HL-60/S4 treated with retinoic acid at 250 ng/mL for 4 days and 3 days (cell line): ENCODE measurements around the gene PAQR4.

Experiments
- in situ Hi-C: fragments of 300-500 bp; cut with MboI; formaldehyde crosslinking; loops from 2 replicates; pipeline ENCODE4 v1.7.0; 2022; ENCODE audit warnings: low sequenced_read_pairs

PAQR4 gene

DNA sequence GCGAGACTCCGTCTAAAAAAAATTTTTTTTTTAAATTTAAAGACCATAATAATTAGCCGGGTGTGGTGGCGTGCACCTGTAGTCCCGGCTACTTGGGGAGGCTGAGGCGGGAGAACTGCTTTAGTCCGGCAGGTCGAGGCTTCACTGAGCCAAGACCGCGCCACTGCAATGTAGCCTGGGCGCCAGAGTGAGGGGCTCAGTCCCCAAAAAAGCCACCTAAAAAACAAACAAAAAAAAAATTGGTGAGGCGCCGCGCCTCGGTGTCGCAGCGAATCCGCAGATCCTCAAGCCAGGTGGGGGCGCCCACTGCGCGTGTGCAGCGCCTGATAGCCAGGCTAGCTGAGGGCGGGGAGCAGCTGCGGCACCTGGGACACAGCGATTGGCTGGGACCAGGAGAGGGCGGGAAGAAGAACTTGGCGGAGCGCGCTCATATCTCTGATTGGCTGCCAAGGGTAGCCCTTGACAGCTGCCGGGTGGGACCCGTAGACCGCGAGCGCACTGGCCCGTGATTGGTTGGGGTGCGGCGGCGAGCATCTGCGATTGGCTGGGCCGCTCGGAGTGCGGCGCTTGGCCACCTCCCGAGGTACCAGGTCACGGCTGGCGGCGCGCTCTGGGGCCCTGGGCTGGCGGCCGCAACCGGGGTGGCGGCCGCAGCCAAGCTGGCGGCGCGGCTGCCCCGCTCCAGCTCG is 34.6 kb downstream of the PAQR4 start:
- in situ Hi-C loops: no loop called here

- in situ Hi-C loops: no loop called here
These were observed 35.2 kb downstream of the PAQR4 start for GRCh38 chr16:3004319-3004718.

DNA sequence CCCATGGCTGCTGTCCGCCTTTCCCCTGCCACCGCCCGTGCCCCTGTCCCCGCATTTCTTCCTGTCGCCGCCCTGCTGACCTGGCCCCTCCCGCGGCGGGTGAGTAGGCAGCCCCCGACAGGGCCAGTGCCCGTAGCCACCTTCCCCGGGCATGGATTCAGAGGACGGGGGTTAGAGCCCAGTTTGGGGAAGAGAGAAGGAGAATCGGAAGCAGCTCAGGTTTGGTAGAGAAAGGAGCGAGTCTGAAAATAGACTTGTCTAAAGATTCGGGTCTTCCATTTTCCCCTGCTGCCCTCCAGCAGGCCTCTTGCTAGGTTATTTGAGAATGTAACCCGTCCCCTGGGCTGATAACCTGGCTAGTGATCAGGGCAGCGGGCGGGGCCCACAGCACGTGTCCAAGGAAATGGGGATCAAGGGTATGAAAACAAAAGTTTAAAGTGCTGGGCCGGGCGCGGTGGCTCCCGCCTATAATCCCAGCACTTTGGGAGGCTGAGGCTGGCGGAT is 35.7 kb downstream of the PAQR4 start:
- in situ Hi-C loops: no loop called here

DNA sequence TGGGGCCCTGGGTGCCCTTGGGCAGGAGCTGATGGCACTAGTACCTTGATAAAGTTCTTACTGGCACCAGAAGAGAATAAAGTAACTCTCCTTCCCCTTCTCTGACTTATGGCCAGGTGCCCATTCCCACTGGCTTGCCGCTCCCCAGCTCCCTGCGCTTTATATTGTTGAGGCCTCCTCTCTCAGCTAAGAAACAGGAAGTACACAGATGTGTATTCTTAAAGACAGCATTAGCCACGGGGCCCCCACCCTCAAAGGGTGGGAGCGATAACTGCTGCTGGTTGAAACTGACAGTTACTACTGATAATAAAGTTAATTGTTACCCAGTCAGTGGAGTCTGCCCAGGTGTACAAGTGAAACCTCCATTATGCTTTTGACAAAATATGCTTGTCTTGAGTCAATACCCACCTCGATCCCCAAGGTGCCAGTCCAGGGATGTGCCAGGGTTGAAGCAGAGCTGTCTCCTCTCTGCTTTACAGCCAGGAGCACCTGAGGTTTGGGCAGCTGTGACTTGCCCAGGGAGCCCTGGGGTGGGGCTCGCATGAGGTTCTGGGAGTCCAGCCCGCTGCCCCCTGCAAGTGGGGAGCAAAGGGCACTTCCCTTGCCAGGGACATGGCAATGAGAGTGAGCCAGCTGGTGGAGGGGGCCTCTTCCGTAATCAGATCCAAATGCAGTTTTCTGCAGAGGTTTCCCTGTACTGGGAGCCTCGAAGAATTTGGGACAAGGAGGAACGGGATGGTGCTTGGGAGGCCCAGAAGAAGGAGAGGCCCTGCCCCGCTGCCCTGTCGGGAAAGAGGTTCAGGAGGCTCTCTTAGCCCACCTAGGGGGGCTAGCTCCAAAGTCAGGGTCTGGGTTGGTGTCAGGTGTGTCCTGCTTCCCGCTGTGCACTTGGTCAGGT is 38.2 kb downstream of the PAQR4 start:
- in situ Hi-C loops: no loop called here

DNA sequence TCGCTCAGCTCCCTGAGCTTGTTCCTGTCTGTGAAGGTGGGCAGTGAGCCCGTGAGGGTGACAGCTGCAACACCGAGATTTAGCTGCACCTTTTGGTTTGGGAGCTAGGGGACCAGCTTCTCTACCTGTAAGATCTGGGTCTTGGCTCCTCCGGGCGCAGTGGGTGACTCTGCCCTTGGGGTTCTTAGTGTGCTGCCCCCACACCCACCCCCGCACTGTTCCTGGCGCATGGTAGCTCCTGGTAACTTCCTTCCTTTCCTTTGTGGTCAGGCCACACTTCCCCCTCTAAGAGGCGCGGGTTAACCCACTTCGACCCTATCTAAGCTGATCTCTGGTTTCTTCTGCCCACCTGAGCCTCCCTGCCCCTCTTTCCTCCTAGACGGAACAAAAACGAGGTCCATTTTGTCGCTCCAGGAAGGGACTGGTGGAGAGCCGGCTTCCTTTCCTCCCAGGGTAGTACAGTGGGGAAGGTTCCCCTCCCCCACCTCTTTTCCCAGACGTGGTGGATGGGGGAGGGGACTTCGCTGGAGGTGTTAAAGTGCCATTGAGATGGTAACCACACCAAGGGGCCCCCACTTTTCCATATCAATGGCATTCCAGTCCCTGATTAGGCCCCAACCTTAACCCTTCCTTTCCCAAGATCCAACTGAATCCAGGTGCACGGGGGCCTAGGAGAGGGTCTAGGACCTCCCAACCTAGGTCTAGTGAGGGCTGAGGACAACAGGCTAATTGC is 39.0 kb downstream of the PAQR4 start:
- in situ Hi-C loops: no loop called here

- in situ Hi-C loops: no loop called here
These were observed 39.5 kb downstream of the PAQR4 start for GRCh38 chr16:3008690-3009037.

GRCh38 chr16:3009568-3010390 is 40.6 kb downstream of the PAQR4 start:
- in situ Hi-C loops: no loop called here

- in situ Hi-C loops: no loop called here
These were observed 41.4 kb downstream of the PAQR4 start for GRCh38 chr16:3010510-3010909.

GRCh38 chr16:3012246-3012645 is 43.1 kb downstream of the PAQR4 start:
- in situ Hi-C loops: no loop called here

DNA sequence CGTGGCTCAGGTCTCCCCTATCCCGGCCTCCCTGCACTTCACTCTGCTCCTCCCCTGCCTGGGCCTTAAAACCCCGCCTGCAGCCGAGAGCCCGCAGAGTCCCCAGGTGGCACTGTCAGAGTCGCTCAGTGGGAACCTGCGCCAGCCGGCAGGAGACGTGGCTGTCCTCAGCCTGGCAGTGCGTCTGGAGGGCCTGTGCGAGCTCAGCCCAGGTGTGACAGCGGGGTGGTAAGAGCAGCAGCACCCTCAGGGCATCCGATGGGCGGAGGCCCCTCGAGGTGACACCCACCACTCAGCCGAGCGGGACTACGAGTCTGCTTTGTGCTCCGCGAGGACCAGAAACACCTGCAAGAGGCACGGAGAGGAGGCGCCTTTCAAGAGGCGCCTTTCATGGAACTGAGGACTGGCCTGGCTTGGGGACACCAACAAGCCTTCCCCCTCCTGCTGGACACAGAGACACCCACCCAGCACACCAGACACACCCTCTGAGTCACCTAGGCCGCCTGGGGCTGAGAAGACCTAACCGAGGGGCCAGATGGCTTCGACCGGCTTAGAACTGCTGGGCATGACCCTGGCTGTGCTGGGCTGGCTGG is 43.8 kb downstream of the PAQR4 start, which contains the start of gene CLDN9:
Gene CLDN9, plus strand, starts transcription at position 96 of the 593 bp plus-strand sequence. Its CDS starts 440 bp downstream, at position 536.
- in situ Hi-C loops: no loop called here

- in situ Hi-C loops: no loop called here
These were observed 44.4 kb downstream of the PAQR4 start for GRCh38 chr16:3013491-3013951.

GRCh38 chr16:3013998-3014690 is 45.0 kb downstream of the PAQR4 start:
- in situ Hi-C loops: no loop called here

DNA sequence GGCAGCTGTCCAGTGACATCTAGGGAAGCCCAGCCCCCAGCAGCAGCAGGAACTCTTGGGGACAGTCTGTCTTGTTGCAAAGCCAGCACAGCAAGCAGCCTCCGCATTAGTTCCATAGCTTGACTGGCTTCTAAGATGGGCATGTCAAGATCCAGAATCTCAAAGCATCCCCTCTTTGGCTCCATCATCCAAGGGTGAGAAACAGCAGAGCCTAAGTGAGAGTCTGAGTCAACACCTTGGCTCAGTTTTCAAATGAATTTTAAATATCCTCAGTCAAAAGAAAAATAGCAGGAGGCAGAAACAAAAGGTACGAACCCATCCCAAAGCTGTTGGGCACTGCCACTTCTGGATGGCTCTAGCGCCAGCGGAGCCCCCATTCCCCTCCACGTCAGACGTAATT is 45.8 kb downstream of the PAQR4 start:
- in situ Hi-C loops: no loop called here

DNA sequence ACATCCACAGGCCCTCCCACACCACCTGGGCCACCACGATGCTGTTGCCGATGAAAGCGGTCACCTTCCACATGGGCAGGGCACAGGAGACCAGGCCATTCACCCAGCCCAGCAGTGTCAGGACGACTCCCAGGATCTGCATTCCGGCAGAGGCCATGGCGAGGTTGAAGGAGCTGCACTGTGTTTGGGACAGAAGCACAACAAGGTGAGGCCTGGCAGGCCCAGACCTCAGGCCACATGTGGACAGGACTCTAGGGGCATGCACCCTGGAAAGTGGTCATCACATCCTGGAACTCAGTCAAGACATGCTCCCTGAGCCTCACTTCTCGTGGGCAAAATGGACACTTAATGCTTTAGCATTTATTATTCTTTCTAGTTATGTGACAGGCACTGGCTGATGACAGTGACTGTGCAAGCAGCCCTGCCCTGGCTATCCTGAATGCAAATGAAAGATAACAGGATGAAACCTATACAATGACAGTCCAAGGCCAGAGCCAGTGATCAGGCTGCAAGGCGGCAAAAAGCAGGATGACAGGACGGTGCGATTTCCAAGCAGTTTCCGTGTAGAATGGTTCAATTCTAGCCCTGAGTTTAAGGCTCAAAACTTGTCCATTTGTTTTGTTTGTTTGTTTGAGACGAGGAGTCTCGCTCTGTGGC is 46.8 kb downstream of the PAQR4 start:
- in situ Hi-C loops: no loop called here

DNA sequence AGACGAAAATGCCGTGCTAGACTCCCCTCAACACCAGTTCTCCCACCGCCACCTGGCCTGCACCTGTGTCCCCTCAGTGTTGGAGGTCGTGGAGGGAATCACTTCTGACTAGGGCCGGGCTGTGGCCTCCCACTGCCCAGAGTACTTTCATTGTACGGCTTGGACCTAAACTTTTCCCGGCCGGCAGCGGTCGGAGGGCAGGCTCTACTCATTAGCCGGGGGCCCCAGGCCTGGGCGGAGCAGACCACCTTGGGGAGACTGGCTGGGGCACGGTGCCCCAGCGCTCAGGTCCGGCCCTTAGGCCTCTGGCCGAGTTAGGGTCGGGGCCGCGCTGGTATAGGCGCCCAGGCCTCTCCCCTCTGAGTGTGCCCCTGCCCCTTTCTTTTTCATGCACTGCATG is 48.2 kb downstream of the PAQR4 start:
- in situ Hi-C loops: no loop called here

GRCh38 chr16:3017794-3018506 is 48.8 kb downstream of the PAQR4 start, which contains the start of gene CLDN6:
TSS of gene CLDN6 (minus strand) at chr16:3018183. CDS start at chr16:3016021, 2,162 bp downstream.
- in situ Hi-C loops: no loop called here

GRCh38 chr16:3019594-3020246 is 50.6 kb downstream of the PAQR4 start:
- in situ Hi-C loops: no loop called here

GRCh38 chr16:3020247-3020603 is 51.1 kb downstream of the PAQR4 start, which contains the start of gene TNFRSF12A:
TSS of gene TNFRSF12A (plus strand) at chr16:3020368. CDS start at chr16:3020398, 30 bp downstream.
- in situ Hi-C loops: no loop called here
